ENCODE results near the gene RASA1. TPM values are rescaled to one million over a fixed set of nuclear protein-coding genes. Genes with fewer than 3 reads are reported as not detected.

RASA1 gene
- polyA plus RNA-seq, 10 donors: 25.0 to 35.6 (median 30.5) TPM

Other genes starting within 250 kb of the RASA1 start
- 10 to 100 TPM; 21.1 to 31.1 (median 24.9) TPM for gene CCNH, start 145.0 kb downstream of the RASA1 start, polyA plus RNA-seq (ENCODE audit: insufficient read length in 10 of 10)

Data from muscle of back (tissue), 10 donors.